Mesenchymal stem cell (in vitro differentiated cells and primary cell): ENCODE data around the gene GRIK2.
A peak's percentile ranks its signal among the peaks of the same experiment; 100 is the strongest.

Experiments used
- DNase-seq: peaks from one replicate; pipeline ENCODE4 v3.0.0-alpha.2; 2013
- H2AFZ ChIP-seq: one replicate; pipeline ENCODE4 v1.6.1; 2013; ENCODE audit warnings: low read depth, mild to moderate bottlenecking, control low read depth, inconsistent platforms, low read length, moderate library complexity
- H2AK5ac ChIP-seq: 2 replicates; pipeline ENCODE4 v1.6.1; 2013; ENCODE audit warnings: low read length, moderate library complexity, mild to moderate bottlenecking, inconsistent platforms; ENCODE audit not compliant: severe bottlenecking
- H2BK120ac ChIP-seq: one replicate; pipeline ENCODE4 v1.6.1; 2013; ENCODE audit warnings: low read depth, mild to moderate bottlenecking, inconsistent platforms, low read length, moderate library complexity
- H2BK12ac ChIP-seq, 2 experiments: one replicate each; pipeline ENCODE4 v1.6.1; 2013; ENCODE audit warnings: inconsistent platforms in 2 of 2, low read length in 2 of 2, mild to moderate bottlenecking in 2 of 2, moderate library complexity in 2 of 2, control low read depth in 1 of 2
- H2BK15ac ChIP-seq: one replicate; pipeline ENCODE4 v1.6.1; 2013; ENCODE audit warnings: mild to moderate bottlenecking, low read depth, inconsistent platforms; ENCODE audit not compliant: poor library complexity, severe bottlenecking
- H2BK5ac ChIP-seq: 2 replicates; pipeline ENCODE4 v1.6.1; 2013; ENCODE audit warnings: low read depth, mild to moderate bottlenecking, low read length, control low read depth, inconsistent platforms; ENCODE audit not compliant: poor library complexity, severe bottlenecking
- H3K14ac ChIP-seq, 2 experiments: one replicate each; pipeline ENCODE4 v1.6.1; 2013; ENCODE audit warnings: inconsistent platforms in 2 of 2, low read length in 2 of 2, control low read depth in 1 of 2, mild to moderate bottlenecking in 1 of 2, moderate library complexity in 1 of 2
- H3K18ac ChIP-seq, 2 experiments: one replicate each; pipeline ENCODE4 v1.6.1; 2013; ENCODE audit warnings: inconsistent platforms in 2 of 2, low read length in 2 of 2, control low read depth in 1 of 2, low read depth in 1 of 2, mild to moderate bottlenecking in 1 of 2
- H3K23ac ChIP-seq, 2 experiments: one replicate each; pipeline ENCODE4 v1.6.1; 2013; ENCODE audit warnings: inconsistent platforms in 2 of 2, low read length in 2 of 2, mild to moderate bottlenecking in 2 of 2, moderate library complexity in 2 of 2, control low read depth in 1 of 2
- H3K27ac ChIP-seq: 2 replicates; pipeline ENCODE4 v1.5.1; 2013; ENCODE audit warnings: mild to moderate bottlenecking, moderate library complexity, low read length, control low read depth, inconsistent platforms; ENCODE audit not compliant: poor library complexity, severe bottlenecking
- H3K27me3 ChIP-seq, 2 experiments: 2 replicates each; pipeline versions ENCODE4 v1.6.1 to v1.7.0; 2013; ENCODE audit warnings: low read length in 2 of 2, mild to moderate bottlenecking in 2 of 2, moderate library complexity in 2 of 2, control low read depth in 1 of 2, inconsistent platforms in 1 of 2; ENCODE audit not compliant: control insufficient read depth in 1 of 2, insufficient read depth in 1 of 2
- H3K36me3 ChIP-seq, 2 experiments: 2 replicates each; pipeline versions ENCODE4 v1.6.1 to v1.7.0; 2013; ENCODE audit warnings: low read length in 2 of 2, control low read depth in 1 of 2, inconsistent platforms in 1 of 2, low read depth in 1 of 2, mild to moderate bottlenecking in 1 of 2; ENCODE audit not compliant: insufficient read depth in 2 of 2, control insufficient read depth in 1 of 2
- H3K4ac ChIP-seq, 2 experiments: one replicate each; pipeline ENCODE4 v1.6.1; 2013; ENCODE audit warnings: inconsistent platforms in 2 of 2, low read length in 2 of 2, mild to moderate bottlenecking in 2 of 2, moderate library complexity in 2 of 2, control low read depth in 1 of 2, low read depth in 1 of 2
- H3K4me1 ChIP-seq: 2 replicates; pipeline ENCODE4 v1.6.1; 2013; ENCODE audit warnings: low read depth, low read length, control low read depth; ENCODE audit not compliant: control insufficient read depth, insufficient read depth
- H3K4me2 ChIP-seq: 2 replicates; pipeline ENCODE4 v1.6.1; 2013; ENCODE audit warnings: low read length, mild to moderate bottlenecking, inconsistent platforms; ENCODE audit not compliant: poor library complexity, severe bottlenecking
- H3K4me3 ChIP-seq, 2 experiments: 2 replicates each; pipeline versions ENCODE4 v1.5.1 to v1.7.0; 2013; ENCODE audit warnings: low read length in 2 of 2, mild to moderate bottlenecking in 2 of 2, control low read depth in 1 of 2, low read depth in 1 of 2; ENCODE audit not compliant: insufficient read depth in 1 of 2
- H3K79me1 ChIP-seq: replicated peaks from 2 replicates; pipeline ENCODE4 v1.6.1; 2013; ENCODE audit warnings: mild to moderate bottlenecking, control low read depth, low read length, inconsistent platforms; ENCODE audit not compliant: poor library complexity, severe bottlenecking
- H3K9ac ChIP-seq: 2 replicates; pipeline ENCODE4 v1.7.0; 2013; ENCODE audit warnings: mild to moderate bottlenecking, low read length, moderate library complexity
- H3K9me3 ChIP-seq: 2 replicates; pipeline ENCODE4 v1.7.0; 2013; ENCODE audit warnings: mild to moderate bottlenecking, low read length; ENCODE audit not compliant: control insufficient read depth
- H4K8ac ChIP-seq: one replicate; pipeline ENCODE4 v1.6.1; 2013; ENCODE audit warnings: inconsistent platforms, mild to moderate bottlenecking, low read length, moderate library complexity
- H4K91ac ChIP-seq: one replicate; pipeline ENCODE4 v1.6.1; 2013; ENCODE audit warnings: mild to moderate bottlenecking, low read length, inconsistent platforms
- WGBS: methylation state at CpG from one replicate; pipeline ENCODE4 v1.1.7; 2013; ENCODE audit warnings: mixed read lengths; 5-methylcytosine and 5-hydroxymethylcytosine counted together

GRIK2 gene

GRCh38 chr6:101770116-101770515 lies 376.6 kb downstream of the GRIK2 start:
- no peak overlapping the region for H3K4me2 ChIP-seq
- no peak overlapping the region for H2BK15ac ChIP-seq
- H2BK120ac ChIP-seq, result no peak overlapping the region
- H2AK5ac ChIP-seq, result no peak overlapping the region
- 100% methylated on average over 1 of the region's 3 CpGs for WGBS
- no peaks in the 10 kb centered on the region for H3K36me3 ChIP-seq
- no peak overlapping the region for H3K9ac ChIP-seq
- H4K91ac ChIP-seq, result no peak overlapping the region
- H2BK5ac ChIP-seq, result no peak overlapping the region
- H4K8ac ChIP-seq, result no peak overlapping the region
- H3K4ac ChIP-seq, result no peak overlapping the region
- H3K4me3 ChIP-seq, result no peak overlapping the region
- H3K27ac ChIP-seq, result no peak overlapping the region
- no peak overlapping the region for H2BK12ac ChIP-seq
- no peak overlapping the region for H3K18ac ChIP-seq
- no peak overlapping the region for H3K14ac ChIP-seq
- H3K27me3 ChIP-seq, result no peaks in the 10 kb centered on the region
- H3K9me3 ChIP-seq, result no peaks in the 10 kb centered on the region
- H3K79me1 ChIP-seq, result no peaks in the 10 kb centered on the region
- H3K23ac ChIP-seq, result no peak overlapping the region
- H3K4me1 ChIP-seq, result no peaks in the 10 kb centered on the region
- no peak overlapping the region for H2AFZ ChIP-seq
- DNase-seq, result no peak

GRCh38 chr6:101776919-101777350 lies 383.4 kb downstream of the GRIK2 start:
- WGBS, result 94% methylated on average over 7 of the region's 7 CpGs
- H2AFZ ChIP-seq, result no peak overlapping the region

GRCh38 chr6:101777646-101778045 lies 384.1 kb downstream of the GRIK2 start:
- Histone ChIP-seq H2BK12ac (no peak overlapping the region), H3K4me3 (no peak overlapping the region), H3K27ac (no peak overlapping the region), H3K9ac (no peak overlapping the region), H2BK120ac (no peak overlapping the region), H2BK15ac (no peak overlapping the region), H3K4ac (no peak overlapping the region), H3K18ac (no peak overlapping the region), H3K27me3 (no peaks in the 10 kb centered on the region), H3K14ac (no peak overlapping the region), H3K23ac (no peak overlapping the region), H3K4me1 (no peaks in the 10 kb centered on the region), H3K9me3 (no peaks in the 10 kb centered on the region), H2BK5ac (no peak overlapping the region), H2AFZ (no peak overlapping the region), H3K4me2 (no peak overlapping the region), H4K8ac (no peak overlapping the region), H4K91ac (no peak overlapping the region), H3K79me1 (no peaks in the 10 kb centered on the region), H2AK5ac (no peak overlapping the region), H3K36me3 (no peaks in the 10 kb centered on the region)
- DNase-seq, result no peak
- 100% methylated on average over 1 of the region's 2 CpGs for WGBS

More at GRCh38 chr6:101776919-101777350, 383.4 kb downstream of the GRIK2 start:
- no peak overlapping the region for H3K23ac ChIP-seq
- no peak overlapping the region for H3K4me2 ChIP-seq
- no peak overlapping the region for H3K18ac ChIP-seq
- peak overlapping the region in 1 of 2 experiments; percentile 85 for H3K14ac ChIP-seq
- H2AK5ac ChIP-seq, result no peak overlapping the region
- no peak overlapping the region for H3K4ac ChIP-seq
- no peak overlapping the region for H2BK15ac ChIP-seq
- H2BK12ac ChIP-seq, result no peak overlapping the region
- H3K9me3 ChIP-seq, result no peaks in the 10 kb centered on the region
- H4K91ac ChIP-seq, result no peak overlapping the region
- no peak overlapping the region for H3K9ac ChIP-seq
- H4K8ac ChIP-seq, result no peak overlapping the region
- no peak for DNase-seq
- H3K36me3 ChIP-seq, result no peaks in the 10 kb centered on the region
- H2BK120ac ChIP-seq, result no peak overlapping the region
- no peak overlapping the region for H3K27ac ChIP-seq
- no peak overlapping the region for H2BK5ac ChIP-seq
- no peaks in the 10 kb centered on the region for H3K79me1 ChIP-seq
- no peaks in the 10 kb centered on the region for H3K4me1 ChIP-seq
- H3K4me3 ChIP-seq, result no peak overlapping the region
- H3K27me3 ChIP-seq, result no peaks in the 10 kb centered on the region

- DNase-seq, result peak; percentile 32
- no peak overlapping the region for H2BK12ac ChIP-seq
- H3K14ac ChIP-seq, result no peak overlapping the region
- no peaks in the 10 kb centered on the region for H3K27me3 ChIP-seq
- H4K91ac ChIP-seq, result no peak overlapping the region
- H3K23ac ChIP-seq, result no peak overlapping the region
- no peak overlapping the region for H3K4me3 ChIP-seq
- no peak overlapping the region for H2BK15ac ChIP-seq
- no peak overlapping the region for H3K4ac ChIP-seq
- H3K9ac ChIP-seq, result no peak overlapping the region
- no peaks in the 10 kb centered on the region for H3K9me3 ChIP-seq
- H3K18ac ChIP-seq, result peak overlapping the region in 1 of 2 experiments; percentile 29
- 100% methylated on average over 1 of the region's 1 CpG for WGBS
- H3K4me1 ChIP-seq, result no peaks in the 10 kb centered on the region
- no peak overlapping the region for H4K8ac ChIP-seq
- no peak overlapping the region for H3K27ac ChIP-seq
- no peak overlapping the region for H2BK120ac ChIP-seq
- H3K79me1 ChIP-seq, result no peaks in the 10 kb centered on the region
- no peaks in the 10 kb centered on the region for H3K36me3 ChIP-seq
- no peak overlapping the region for H2AFZ ChIP-seq
- H2AK5ac ChIP-seq, result no peak overlapping the region
- H3K4me2 ChIP-seq, result no peak overlapping the region
- no peak overlapping the region for H2BK5ac ChIP-seq
Observed at GRCh38 chr6:101779051-101779844, 385.7 kb downstream of the GRIK2 start.
